Suprapubic skin (tissue), 4 donors: Measurements from ENCODE around the gene ARHGAP22. TPM values are rescaled to one million over a fixed set of nuclear protein-coding genes. Genes with fewer than 3 reads are reported as not detected.

Source experiments
- DNase-seq, 2 donors: peaks; one replicate each; pipeline ENCODE4 v3.0.0-alpha.2; 2019; ENCODE audit warnings: low spot score in 2 of 2
- H3K27ac ChIP-seq: fragments of 200-600 bp; sonication (generic); one replicate; pipeline ENCODE4 v1.5.1; 2019
- H3K27me3 ChIP-seq: fragments of 200-600 bp; sonication (generic); one replicate; pipeline ENCODE4 v1.5.1; 2019
- H3K36me3 ChIP-seq: fragments of 200-600 bp; sonication (generic); one replicate; pipeline ENCODE4 v1.5.1; 2019
- H3K4me1 ChIP-seq: fragments of 200-600 bp; sonication (generic); one replicate; pipeline ENCODE4 v1.5.1; 2019
- H3K4me3 ChIP-seq: fragments of 200-600 bp; sonication (generic); one replicate; pipeline ENCODE4 v1.5.1; 2019; ENCODE audit warnings: mild to moderate bottlenecking
- H3K9me3 ChIP-seq: fragments of 200-600 bp; sonication (generic); one replicate; pipeline ENCODE4 v1.5.1; 2019
- EP300 ChIP-seq: sonication (generic); formaldehyde crosslinking; IDR thresholded peaks from one replicate; pipeline ENCODE4 v1.6.1; 2017; ENCODE audit warnings: antibody characterized with exemption
- POLR2A ChIP-seq, 2 donors: fragments of 450-650 bp; IDR thresholded peaks; one replicate each; pipeline ENCODE4 v1.6.1; 2017; ENCODE audit warnings: antibody characterized with exemption in 2 of 2, mild to moderate bottlenecking in 2 of 2, moderate library complexity in 2 of 2
- POLR2AphosphoS5 ChIP-seq, 3 donors: sonication (generic); formaldehyde crosslinking; IDR thresholded peaks; one replicate each; pipeline ENCODE4 v1.6.1; 2017; ENCODE audit warnings: antibody characterized with exemption in 3 of 3
- WGBS: methylation state at CpG from one replicate; pipeline ENCODE4 v1.1.5; 2018; 5-methylcytosine and 5-hydroxymethylcytosine counted together
- total RNA-seq, 4 donors: library from RNA; depleted of rRNA; stranded (reverse); fragments of >200 nt; gene quantifications; one replicate each; pipeline ENCODE4 v1.1.0, GENCODE V29; 2016
- TF ChIP-seq, protein P1 (sequence below), 2 donors: fragments of 200-600 bp in 1 of 2; fragments of 450-650 bp in 1 of 2; sonication (generic) in 1 of 2; IDR thresholded peaks; one replicate each; pipeline ENCODE4 v1.5.1; 2016 to 2019; ENCODE audit warnings: antibody characterized with exemption in 2 of 2, mild to moderate bottlenecking in 1 of 2, moderate library complexity in 1 of 2

ARHGAP22 gene
- total RNA-seq, 4 donors from 2014 or later: 0.98 to 7.2 (median 2.2) TPM

DNA sequence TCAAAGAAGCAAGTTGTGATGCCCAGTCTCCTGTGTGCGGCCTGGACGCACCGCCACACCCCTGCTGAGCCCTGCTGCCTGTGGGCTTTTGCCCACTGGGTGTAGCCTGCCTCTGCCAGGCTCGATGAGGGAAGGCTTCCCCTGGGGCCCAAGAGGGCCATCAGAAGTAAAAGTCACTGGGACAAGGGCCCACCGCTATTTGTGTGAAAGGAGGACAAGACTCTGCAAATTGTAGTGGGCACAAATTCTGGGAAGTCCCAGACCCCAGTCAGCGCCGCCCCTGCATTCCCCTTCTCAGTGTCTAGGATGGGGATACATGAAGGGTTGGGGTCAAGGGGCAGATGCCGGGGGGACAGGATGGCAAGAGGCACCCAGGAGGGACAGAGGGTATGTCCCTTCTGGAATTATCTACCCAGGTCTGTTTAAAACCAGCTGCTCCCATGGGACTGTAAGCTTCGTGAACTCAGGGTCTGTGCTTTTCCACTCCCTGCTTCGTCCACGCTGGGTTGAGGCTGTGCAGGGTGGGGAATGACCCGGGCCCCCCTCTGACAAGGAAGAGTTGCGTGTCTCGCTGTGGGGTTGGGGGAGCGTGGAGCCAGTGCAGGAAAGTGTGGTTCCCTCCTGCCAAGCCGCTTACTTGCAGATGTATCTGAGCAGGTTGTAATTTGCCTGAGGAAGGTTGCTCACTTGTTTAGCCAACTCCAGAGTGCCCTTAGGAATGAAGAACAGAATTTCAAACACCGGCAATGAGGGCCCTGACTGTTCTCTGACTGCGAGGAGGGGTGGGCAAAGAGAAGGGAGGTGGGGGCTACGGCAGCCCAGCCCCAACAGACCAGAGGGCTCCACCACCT lies 151.2 kb downstream of the ARHGAP22 start:
- TF ChIP-seq POLR2AphosphoS5 (IDR thresholded peaks at IDR 0.05): no peak
- TF ChIP-seq, protein P1, sequence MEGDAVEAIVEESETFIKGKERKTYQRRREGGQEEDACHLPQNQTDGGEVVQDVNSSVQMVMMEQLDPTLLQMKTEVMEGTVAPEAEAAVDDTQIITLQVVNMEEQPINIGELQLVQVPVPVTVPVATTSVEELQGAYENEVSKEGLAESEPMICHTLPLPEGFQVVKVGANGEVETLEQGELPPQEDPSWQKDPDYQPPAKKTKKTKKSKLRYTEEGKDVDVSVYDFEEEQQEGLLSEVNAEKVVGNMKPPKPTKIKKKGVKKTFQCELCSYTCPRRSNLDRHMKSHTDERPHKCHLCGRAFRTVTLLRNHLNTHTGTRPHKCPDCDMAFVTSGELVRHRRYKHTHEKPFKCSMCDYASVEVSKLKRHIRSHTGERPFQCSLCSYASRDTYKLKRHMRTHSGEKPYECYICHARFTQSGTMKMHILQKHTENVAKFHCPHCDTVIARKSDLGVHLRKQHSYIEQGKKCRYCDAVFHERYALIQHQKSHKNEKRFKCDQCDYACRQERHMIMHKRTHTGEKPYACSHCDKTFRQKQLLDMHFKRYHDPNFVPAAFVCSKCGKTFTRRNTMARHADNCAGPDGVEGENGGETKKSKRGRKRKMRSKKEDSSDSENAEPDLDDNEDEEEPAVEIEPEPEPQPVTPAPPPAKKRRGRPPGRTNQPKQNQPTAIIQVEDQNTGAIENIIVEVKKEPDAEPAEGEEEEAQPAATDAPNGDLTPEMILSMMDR (IDR thresholded peaks at IDR 0.05): no peak
- TF ChIP-seq POLR2A (IDR thresholded peaks at IDR 0.05): no peak
- no peak for TF ChIP-seq EP300
- H3K27ac ChIP-seq: no peak overlapping the region
- WGBS: 92% methylated on average over 14 of the region's 19 CpGs

DNA sequence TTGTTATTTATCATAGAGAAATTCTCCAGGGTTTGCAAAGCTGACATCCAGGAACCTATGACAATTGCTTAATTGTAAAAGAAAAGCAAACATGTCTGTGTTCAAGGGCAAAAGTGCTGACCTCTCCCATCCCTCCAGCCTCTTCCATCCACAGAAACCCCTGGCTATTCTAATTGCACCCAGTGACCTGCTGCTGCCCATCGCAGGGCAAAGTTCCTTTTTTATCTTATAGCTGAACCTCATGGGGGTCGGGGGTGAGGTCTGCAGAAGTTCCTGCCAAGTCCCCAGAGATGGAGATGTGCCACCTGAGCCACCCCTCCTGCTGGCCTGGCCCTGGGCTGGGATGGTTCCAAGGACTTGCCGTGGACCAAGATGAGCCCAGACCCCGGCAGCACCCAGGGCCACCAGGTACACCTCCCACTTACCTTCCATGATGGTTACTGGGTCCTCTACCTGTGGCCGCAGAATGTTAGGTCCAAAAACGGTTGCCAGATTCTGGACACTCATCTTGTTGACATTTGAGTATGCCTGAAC lies 151.9 kb downstream of the ARHGAP22 start:
- no peak overlapping the region for H3K4me3 ChIP-seq
- WGBS: 96% methylated on average over 4 of the region's 6 CpGs
- DNase-seq: peak in 1 of 2 donors; percentile 49

More for the DNA sequence above, 151.2 kb downstream of the ARHGAP22 start:
- Histone ChIP-seq H3K36me3 (peaks cover 3% of the 10 kb centered on the region), H3K4me1 (no peaks in the 10 kb centered on the region), H3K4me3 (no peak overlapping the region), H3K9me3 (no peaks in the 10 kb centered on the region), H3K27me3 (no peaks in the 10 kb centered on the region)
- peak in 1 of 2 donors; percentile 34 for DNase-seq

DNA sequence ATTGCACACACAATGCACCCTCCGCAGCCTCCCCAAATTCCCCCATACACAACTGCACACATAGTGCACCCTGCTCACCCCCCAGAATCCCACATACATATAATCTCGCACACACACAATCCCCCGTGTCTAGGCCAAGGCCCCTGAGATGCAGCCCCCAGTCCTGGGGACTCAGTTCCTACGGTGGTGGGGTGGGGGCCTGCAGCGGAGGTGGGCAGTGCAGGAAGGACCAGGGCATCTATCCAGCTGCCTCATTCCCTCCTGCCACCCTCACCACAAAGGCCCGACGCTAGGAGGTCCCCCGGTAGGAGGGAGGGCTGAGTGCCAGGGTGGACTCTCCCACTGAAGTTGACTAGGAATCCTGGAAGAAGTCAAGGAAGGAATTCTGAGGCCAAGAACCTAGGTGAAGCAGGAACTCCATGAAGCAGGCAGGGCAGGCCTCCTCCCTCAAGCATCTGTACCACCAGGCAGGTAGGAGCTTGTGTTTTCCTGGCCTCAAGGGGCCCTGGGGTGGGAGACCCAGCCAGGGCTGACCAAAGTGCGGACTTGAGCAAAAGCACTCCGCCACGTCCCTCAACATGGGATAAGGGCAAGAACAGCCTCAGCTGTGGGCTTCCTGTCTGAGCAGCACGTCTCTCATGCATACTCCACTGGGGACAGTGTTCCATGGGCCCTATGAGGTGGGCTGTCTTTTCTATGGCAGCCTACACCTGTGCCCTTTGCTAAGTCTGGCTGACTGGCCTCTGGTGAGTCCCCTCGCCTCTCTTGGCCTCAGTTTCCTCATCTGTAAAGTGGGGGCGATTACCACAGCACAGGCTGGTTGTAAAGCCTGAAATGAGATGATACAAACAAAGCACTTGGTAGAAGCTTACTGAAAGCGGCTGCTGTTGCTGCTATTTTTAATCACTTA lies 152.6 kb downstream of the ARHGAP22 start:
- no peak for TF ChIP-seq POLR2AphosphoS5 (IDR thresholded peaks at IDR 0.05)
- no peak for TF ChIP-seq POLR2A (IDR thresholded peaks at IDR 0.05)
- TF ChIP-seq, protein P1 (IDR thresholded peaks at IDR 0.05): no peak
- DNase-seq: peak; percentile 46 to 67
- H3K27ac ChIP-seq: no peak overlapping the region
- H3K4me3 ChIP-seq: no peak overlapping the region
- WGBS: 87% methylated on average over 14 of the region's 15 CpGs
- H3K9me3 ChIP-seq: no peaks in the 10 kb centered on the region
- no peaks in the 10 kb centered on the region for H3K4me1 ChIP-seq
- H3K27me3 ChIP-seq: no peaks in the 10 kb centered on the region
- H3K36me3 ChIP-seq: peaks cover 3% of the 10 kb centered on the region

More for the DNA sequence above, 151.9 kb downstream of the ARHGAP22 start:
- Histone ChIP-seq H3K36me3 (peaks cover 3% of the 10 kb centered on the region), H3K27ac (no peak overlapping the region), H3K9me3 (no peaks in the 10 kb centered on the region), H3K4me1 (no peaks in the 10 kb centered on the region), H3K27me3 (no peaks in the 10 kb centered on the region)
- TF ChIP-seq EP300: no peak

DNA sequence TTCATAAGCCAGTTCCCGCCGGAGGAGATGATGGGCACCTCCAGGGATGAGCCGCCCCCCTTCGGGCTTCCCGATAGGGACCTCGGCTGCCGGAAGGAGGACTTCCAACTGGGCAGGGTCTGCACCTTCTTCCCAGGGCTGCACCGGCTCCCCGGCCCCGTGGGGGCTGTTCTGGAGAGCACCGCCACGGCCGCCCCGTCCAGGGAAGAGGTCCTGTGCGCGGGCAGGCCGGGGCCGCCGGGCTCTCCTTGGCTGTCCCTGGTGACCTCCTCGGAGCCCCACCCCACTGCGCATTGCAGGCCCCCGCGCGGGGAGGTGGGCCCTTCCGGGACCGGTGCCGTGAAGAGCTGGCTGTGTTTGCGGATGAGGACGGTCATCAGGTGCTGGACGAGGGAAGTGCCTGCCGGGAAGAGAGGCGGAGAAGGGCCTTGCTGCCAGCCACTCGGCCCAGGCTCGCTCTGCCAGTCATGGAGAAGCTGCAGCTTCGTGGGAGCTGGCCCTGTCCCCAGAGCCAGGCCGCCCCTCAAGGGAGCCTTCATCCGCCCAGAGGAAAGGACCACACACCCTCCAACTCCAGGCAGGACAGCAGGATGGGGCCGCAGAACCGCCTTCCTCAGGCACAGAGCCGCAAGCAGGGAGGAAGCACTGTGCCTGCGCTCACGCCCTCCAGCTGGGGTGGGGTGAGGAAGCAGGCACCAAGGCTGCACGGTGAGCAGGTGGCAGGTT lies 154.0 kb downstream of the ARHGAP22 start:
- Histone ChIP-seq H3K4me3 (no peak overlapping the region), H3K4me1 (no peaks in the 10 kb centered on the region), H3K9me3 (no peaks in the 10 kb centered on the region), H3K27ac (no peak overlapping the region), H3K36me3 (peaks cover 3% of the 10 kb centered on the region), H3K27me3 (no peaks in the 10 kb centered on the region)
- DNase-seq: no peak
- TF ChIP-seq POLR2AphosphoS5 (IDR thresholded peaks at IDR 0.05): no peak
- no peak for TF ChIP-seq EP300
- TF ChIP-seq, protein P1 (IDR thresholded peaks at IDR 0.05): no peak
- TF ChIP-seq POLR2A (IDR thresholded peaks at IDR 0.05): no peak
- WGBS: 74% methylated on average over 15 of the region's 43 CpGs

DNA sequence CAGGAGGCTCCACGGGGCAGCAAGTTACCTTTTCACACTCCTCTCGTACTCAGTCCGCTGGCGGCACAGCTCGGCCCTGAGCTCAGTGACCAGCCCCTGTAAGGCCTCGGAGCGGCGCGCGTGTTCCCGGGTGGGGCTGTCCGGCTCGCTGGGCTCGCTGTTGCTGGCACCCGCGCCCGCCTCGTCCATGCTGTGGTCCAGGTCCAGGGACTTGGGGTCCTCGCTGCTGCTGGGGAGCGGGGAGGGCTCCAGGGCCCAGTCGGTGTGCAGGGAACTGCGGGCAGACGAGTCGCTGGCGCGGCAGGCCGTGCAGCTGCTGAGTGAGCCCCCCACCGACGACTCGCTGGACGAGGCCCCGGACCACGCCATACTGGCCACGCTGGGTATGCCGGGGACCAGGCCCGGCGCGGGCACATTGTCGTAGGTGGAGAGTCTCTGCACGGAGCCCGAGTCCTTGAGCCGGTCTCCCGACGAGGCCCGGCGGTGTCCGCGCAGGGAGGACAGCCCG lies 154.6 kb downstream of the ARHGAP22 start:
- no peaks in the 10 kb centered on the region for H3K27me3 ChIP-seq
- no peaks in the 10 kb centered on the region for H3K9me3 ChIP-seq
- no peak for DNase-seq
- no peak overlapping the region for H3K27ac ChIP-seq
- 90% methylated on average over 10 of the region's 49 CpGs for WGBS
- H3K4me1 ChIP-seq: no peaks in the 10 kb centered on the region
- H3K4me3 ChIP-seq: no peak overlapping the region
- peaks cover 3% of the 10 kb centered on the region for H3K36me3 ChIP-seq
- TF ChIP-seq EP300 (no peak), POLR2A (IDR thresholded peaks at IDR 0.05) (no peak), POLR2AphosphoS5 (IDR thresholded peaks at IDR 0.05) (no peak)
- TF ChIP-seq, protein P1 (IDR thresholded peaks at IDR 0.05): no peak
